Hepatocyte (in vitro differentiated cells): ENCODE measurements around the gene BDKRB1. TPM values are rescaled to one million over a fixed set of nuclear protein-coding genes. Genes with fewer than 3 reads are reported as not detected.

Experiments used
- DNase-seq: peaks from one replicate; pipeline ENCODE4 v3.0.0-alpha.2; 2016; ENCODE audit warnings: low spot score
- H2AFZ ChIP-seq: fragments of 200-600 bp; sonication (generic); 2 replicates; pipeline ENCODE4 v1.6.0; 2016; ENCODE audit warnings: antibody characterized with exemption, mild to moderate bottlenecking
- H3K27ac ChIP-seq: fragments of 200-600 bp; sonication (generic); 2 replicates; pipeline ENCODE4 v1.5.1; 2016; ENCODE audit warnings: mild to moderate bottlenecking
- H3K27me3 ChIP-seq: fragments of 200-600 bp; sonication (generic); 2 replicates; pipeline ENCODE4 v1.6.1; 2016
- H3K36me3 ChIP-seq: fragments of 200-600 bp; sonication (generic); replicated peaks from 2 replicates; pipeline ENCODE4 v1.5.1; 2016; ENCODE audit warnings: low read depth; ENCODE audit not compliant: insufficient read depth
- H3K4me1 ChIP-seq: fragments of 200-600 bp; sonication (generic); 2 replicates; pipeline ENCODE4 v1.5.1; 2016; ENCODE audit warnings: mild to moderate bottlenecking, moderate library complexity; ENCODE audit not compliant: insufficient read depth
- H3K4me2 ChIP-seq: fragments of 200-600 bp; sonication (generic); 2 replicates; pipeline ENCODE4 v1.6.0; 2016
- H3K4me3 ChIP-seq: fragments of 200-600 bp; sonication (generic); 2 replicates; pipeline ENCODE4 v1.5.1; 2016; ENCODE audit warnings: mild to moderate bottlenecking
- H3K79me2 ChIP-seq: fragments of 200-600 bp; sonication (generic); 2 replicates; pipeline ENCODE4 v1.6.0; 2017; ENCODE audit warnings: mild to moderate bottlenecking
- H3K9me2 ChIP-seq: fragments of 200-600 bp; sonication (generic); replicated peaks from 2 replicates; pipeline ENCODE4 v1.6.0; 2017; ENCODE audit warnings: mild to moderate bottlenecking; ENCODE audit not compliant: insufficient read depth
- H3K9me3 ChIP-seq: fragments of 200-600 bp; sonication (generic); 2 replicates; pipeline ENCODE4 v1.5.1; 2016; ENCODE audit warnings: low read depth, mild to moderate bottlenecking
- H4K20me1 ChIP-seq: fragments of 200-600 bp; sonication (generic); 2 replicates; pipeline ENCODE4 v1.6.0; 2016; ENCODE audit warnings: mild to moderate bottlenecking; ENCODE audit not compliant: insufficient read depth, poor library complexity, severe bottlenecking
- CTCF ChIP-seq: fragments of 200-600 bp; sonication (generic); IDR thresholded peaks from 2 replicates; pipeline ENCODE4 v1.5.1; 2016; ENCODE audit warnings: antibody characterized with exemption, mild to moderate bottlenecking; ENCODE audit not compliant: poor library complexity
- EZH2 ChIP-seq: fragments of 200-600 bp; sonication (generic); IDR thresholded peaks from 2 replicates; pipeline ENCODE4 v1.6.1; 2016; ENCODE audit warnings: antibody characterized with exemption, mild to moderate bottlenecking, borderline replicate concordance
- EZH2phosphoT487 ChIP-seq: fragments of 200-600 bp; sonication (generic); IDR thresholded peaks from one replicate; pipeline ENCODE4 v1.6.1; 2018; ENCODE audit warnings: antibody characterized with exemption, mild to moderate bottlenecking, low read depth, moderate library complexity; ENCODE audit not compliant: unreplicated experiment, severe bottlenecking
- WGBS: methylation state at CpG from one replicate; pipeline ENCODE4 v1.1.6; 2016; ENCODE audit warnings: low lambda C conversion rate; ENCODE audit errors: missing lambda C conversion rate; 5-methylcytosine and 5-hydroxymethylcytosine counted together
- polyA plus RNA-seq: library from polyadenylated mRNA; unstranded; fragments of >200 nt; fragmentation: Nextera tagmentation; extraction: Ambion mirVana; gene quantifications from 2 replicates; pipeline ENCODE4 v1.2.1, GENCODE V29; 2016
- total RNA-seq: library from RNA; depleted of rRNA; stranded (reverse); fragments of >200 nt; gene quantifications from 2 replicates; pipeline ENCODE4 v1.2.3, GENCODE V29; 2014

Gene BDKRB1
- total and polyA plus RNA-seq, 2 experiments from 2014 or later = 11.9 to 33.0 TPM

- Histone ChIP-seq H3K4me3 (no peak overlapping the region), H3K9me3 (no peaks in the 10 kb centered on the region), H3K36me3 (no peaks in the 10 kb centered on the region), H3K4me1 (peaks cover 16% of the 10 kb centered on the region), H3K9me2 (no peaks in the 10 kb centered on the region), H2AFZ (no peak overlapping the region), H3K4me2 (no peak overlapping the region), H3K27me3 (no peaks in the 10 kb centered on the region), H3K79me2 (no peaks in the 10 kb centered on the region), H3K27ac (peak overlapping the region; percentile 76), H4K20me1 (no peaks in the 10 kb centered on the region)
- DNase-seq = peak; percentile 59
- no peak for TF ChIP-seq CTCF
- TF ChIP-seq EZH2 = no peak
- TF ChIP-seq EZH2phosphoT487 = no peak
- WGBS = 45% methylated on average over 5 of the region's 5 CpGs
These were observed 7.0 kb upstream of the BDKRB1 start for GRCh38 chr14:96249029-96249428.

- H3K27ac ChIP-seq = no peak overlapping the region
These were observed 5.5 kb upstream of the BDKRB1 start for GRCh38 chr14:96250485-96250884.

GRCh38 chr14:96251656-96252155 lies 4.3 kb upstream of the BDKRB1 start:
- Histone ChIP-seq H2AFZ (no peak overlapping the region), H3K36me3 (no peaks in the 10 kb centered on the region), H3K9me2 (no peaks in the 10 kb centered on the region), H3K4me2 (no peak overlapping the region), H3K4me3 (no peak overlapping the region), H3K4me1 (peaks cover 20% of the 10 kb centered on the region), H3K27me3 (no peaks in the 10 kb centered on the region), H3K27ac (no peak overlapping the region), H4K20me1 (no peaks in the 10 kb centered on the region), H3K9me3 (no peaks in the 10 kb centered on the region), H3K79me2 (no peaks in the 10 kb centered on the region)
- no peak for TF ChIP-seq CTCF
- no peak for TF ChIP-seq EZH2phosphoT487
- no peak for TF ChIP-seq EZH2
- WGBS = 75% methylated on average over 4 of the region's 4 CpGs
- DNase-seq = no peak

More at GRCh38 chr14:96250485-96250884, 5.5 kb upstream of the BDKRB1 start:
- H3K4me1 ChIP-seq = peaks cover 20% of the 10 kb centered on the region
- 66% methylated on average over 3 of the region's 3 CpGs for WGBS
- H3K4me3 ChIP-seq = no peak overlapping the region
- no peaks in the 10 kb centered on the region for H3K27me3 ChIP-seq
- H4K20me1 ChIP-seq = no peaks in the 10 kb centered on the region
- no peak for TF ChIP-seq EZH2phosphoT487
- no peak for TF ChIP-seq EZH2
- TF ChIP-seq CTCF = no peak
- no peak overlapping the region for H3K4me2 ChIP-seq
- H3K36me3 ChIP-seq = no peaks in the 10 kb centered on the region
- no peaks in the 10 kb centered on the region for H3K79me2 ChIP-seq
- DNase-seq = no peak
- H3K9me3 ChIP-seq = no peaks in the 10 kb centered on the region
- no peaks in the 10 kb centered on the region for H3K9me2 ChIP-seq
- no peak overlapping the region for H2AFZ ChIP-seq
